HepG2 (cell line): Measurements from ENCODE around the gene TM4SF20. TPM values are rescaled to one million over a fixed set of nuclear protein-coding genes. Genes with fewer than 3 reads are reported as not detected.

Experiments used
- BCL6 ChIP-seq: IDR thresholded peaks from 2 replicates; pipeline ENCODE4 v1.6.1; 2016; ENCODE audit warnings: missing genetic modification reagents, missing compliant biosample characterization
- FOXM1 ChIP-seq: sonication (generic); formaldehyde crosslinking; IDR thresholded peaks from 2 replicates; pipeline ENCODE4 v1.5.0; 2020; ENCODE audit warnings: missing genetic modification reagents
- GABPA ChIP-seq, 2 experiments: IDR thresholded peaks; 2 replicates each; pipeline ENCODE4 v1.6.1; 2011 to 2016; ENCODE audit warnings: low read depth in 2 of 2, low read length in 1 of 2, missing biosample characterization in 1 of 2, missing genetic modification characterization in 1 of 2
- GRHL1 ChIP-seq: sonication (generic); formaldehyde crosslinking; conservative IDR thresholded peaks from 2 replicates; pipeline ENCODE4 v1.8.0; 2022; ENCODE audit warnings: missing genetic modification reagents
- HBP1 ChIP-seq: IDR thresholded peaks from 2 replicates; pipeline ENCODE4 v1.6.1; 2016; ENCODE audit warnings: low read depth, control low read depth
- HOXA3 ChIP-seq: sonication (generic); formaldehyde crosslinking; IDR thresholded peaks from 2 replicates; pipeline ENCODE4 v1.5.0; 2020; ENCODE audit warnings: missing genetic modification reagents
- RXRA ChIP-seq: sonication (generic); formaldehyde crosslinking; IDR thresholded peaks from 2 replicates; pipeline ENCODE4 v1.5.1; 2020; ENCODE audit warnings: missing genetic modification reagents
- SYNCRIP ChIP-seq: fragments of 200-400 bp; formaldehyde crosslinking; IDR thresholded peaks from 2 replicates; pipeline ENCODE4 v1.6.1; 2018; ENCODE audit warnings: mild to moderate bottlenecking, low read depth, low read length; ENCODE audit not compliant: insufficient read depth
- THAP7 ChIP-seq: sonication (generic); formaldehyde crosslinking; IDR thresholded peaks from 2 replicates; pipeline ENCODE4 v1.8.1; 2023; ENCODE audit warnings: mild to moderate bottlenecking, missing genetic modification reagents
- ZBTB14 ChIP-seq: sonication (generic); formaldehyde crosslinking; IDR thresholded peaks from 2 replicates; pipeline ENCODE4 v1.4.0; 2020; ENCODE audit warnings: missing genetic modification reagents
- ZNF143 ChIP-seq: sonication (generic); formaldehyde crosslinking; IDR thresholded peaks from 2 replicates; pipeline ENCODE4 v1.4.0; 2020; ENCODE audit warnings: missing genetic modification reagents
- ZNF180 ChIP-seq: sonication (generic); formaldehyde crosslinking; IDR thresholded peaks from 2 replicates; pipeline ENCODE4 v1.4.0; 2020; ENCODE audit warnings: low read depth, missing genetic modification reagents, borderline replicate concordance
- ZNF703 ChIP-seq: sonication (generic); formaldehyde crosslinking; IDR thresholded peaks from 2 replicates; pipeline ENCODE4 v1.5.1; 2020; ENCODE audit warnings: missing genetic modification reagents, mild to moderate bottlenecking, moderate library complexity, borderline replicate concordance
- ZSCAN29 ChIP-seq: sonication (generic); formaldehyde crosslinking; conservative IDR thresholded peaks from 2 replicates; pipeline ENCODE4 v1.4.0; 2020; ENCODE audit warnings: mild to moderate bottlenecking, missing genetic modification reagents
- polyA plus RNA-seq, 8 experiments: library from polyadenylated mRNA; depleted of rRNA in 3 of 8; stranded (reverse) in 7 of 8; unstranded in 1 of 8; fragments of >200 nt; fragmentation: Illumina TruSeq in 4 of 8; extraction: Trizol in 4 of 8; gene quantifications; 2 replicates each; pipeline versions ENCODE4 v1.2.1 to v1.2.3, GENCODE V29; 2011 to 2016; ENCODE audit warnings: low read depth in 4 of 8, missing spikeins in 1 of 8, mixed read lengths in 1 of 8; ENCODE audit not compliant: insufficient read depth in 1 of 8
- total RNA-seq, 5 experiments: library from RNA; depleted of rRNA; stranded (reverse); fragments of >200 nt; fragmentation: Illumina TruSeq; extraction: Trizol; gene quantifications; 2 replicates each; pipeline ENCODE4 v1.2.3, GENCODE V29; 2016; ENCODE audit warnings: low read depth in 1 of 5

Gene TM4SF20
- total and polyA plus RNA-seq, 2 of the 13 experiments (the other 11 are each of a cell fraction or from before 2014, with no cell fraction given) = not detected

GRCh38 chr2:227324995-227325838 is 53.9 kb downstream of the TM4SF20 start, which contains the start of gene MFF (continued):
- TF ChIP-seq SYNCRIP (no peak), ZBTB14 (CRISPR knock-in tag) (0 out of 2 replicates have a peak, but pooled peaks have one; percentile 27), GABPA (IDR thresholded peaks at IDR 0.05; ENCODE audit: low read depth, low read length) (peak; percentile 68), GABPA (CRISPR knock-in tag; IDR thresholded peaks at IDR 0.05; ENCODE audit: low read depth) (peak; percentile 92), ZNF703 (CRISPR knock-in tag) (peak; percentile 81; the same call in 1 of the 2 replicates), ZNF180 (CRISPR knock-in tag) (no peak), HBP1 (CRISPR knock-in tag) (peak; percentile 91), RXRA (CRISPR knock-in tag) (peak; percentile 97), GRHL1 (CRISPR knock-in tag) (no peak), ZNF143 (CRISPR knock-in tag) (peak; percentile 74), BCL6 (CRISPR knock-in tag) (peak; percentile 79), THAP7 (CRISPR knock-in tag) (peak; percentile 97), ZSCAN29 (peak; percentile 93), FOXM1 (CRISPR knock-in tag) (peak; percentile 86; the same call in 1 of the 2 replicates), HOXA3 (peak; percentile 99)
